GM23338 (cell line): ENCODE data around the gene HMCES. TPM values are rescaled to one million over a fixed set of nuclear protein-coding genes. Genes with fewer than 3 reads are reported as not detected.

ENCODE experiments used
- ATAC-seq: fragments of 200-7000 bp; cut with Tn5 transposase; 3 replicates; pipeline ENCODE4 v1.9.1; 2020
- DNase-seq: peaks from one replicate; pipeline ENCODE4 v3.0.0-alpha.2; 2015; ENCODE audit warnings: low spot score
- H2AFZ ChIP-seq: fragments of 200-600 bp; sonication (generic); 2 replicates; pipeline ENCODE4 v1.8.0; 2016; ENCODE audit warnings: antibody characterized with exemption, mild to moderate bottlenecking, moderate library complexity
- H3F3A ChIP-seq: fragments of 200-600 bp; sonication (generic); replicated peaks from 2 replicates; pipeline ENCODE4 v1.8.0; 2017; ENCODE audit warnings: antibody characterized with exemption, mixed run types, low read depth
- H3K27ac ChIP-seq: fragments of 200-600 bp; sonication (generic); 2 replicates; pipeline ENCODE4 v1.6.1; 2016; ENCODE audit warnings: low read depth
- H3K27me3 ChIP-seq: fragments of 200-600 bp; sonication (generic); 2 replicates; pipeline ENCODE4 v1.8.0; 2016; ENCODE audit warnings: mild to moderate bottlenecking, mixed run types, moderate library complexity; ENCODE audit not compliant: insufficient read depth
- H3K36me3 ChIP-seq: fragments of 200-600 bp; sonication (generic); 2 replicates; pipeline ENCODE4 v1.8.0; 2016; ENCODE audit warnings: mild to moderate bottlenecking; ENCODE audit not compliant: insufficient read depth
- H3K4me1 ChIP-seq: fragments of 200-600 bp; sonication (generic); 2 replicates; pipeline ENCODE4 v1.8.0; 2016; ENCODE audit warnings: mild to moderate bottlenecking, moderate library complexity; ENCODE audit not compliant: insufficient read depth
- H3K4me2 ChIP-seq: fragments of 200-600 bp; sonication (generic); 2 replicates; pipeline ENCODE4 v1.7.1; 2017; ENCODE audit warnings: mixed run types
- H3K4me3 ChIP-seq: fragments of 200-600 bp; sonication (generic); 2 replicates; pipeline ENCODE4 v1.6.1; 2016; ENCODE audit warnings: mixed run types
- H3K79me2 ChIP-seq: fragments of 200-600 bp; sonication (generic); replicated peaks from 2 replicates; pipeline ENCODE4 v1.8.0; 2017; ENCODE audit warnings: mild to moderate bottlenecking; ENCODE audit not compliant: insufficient read depth
- H3K9me2 ChIP-seq: fragments of 200-600 bp; sonication (generic); 2 replicates; pipeline ENCODE4 v1.8.0; 2017; ENCODE audit not compliant: insufficient read depth
- H4K20me1 ChIP-seq: fragments of 200-600 bp; sonication (generic); replicated peaks from 2 replicates; pipeline ENCODE4 v1.8.0; 2017; ENCODE audit warnings: mild to moderate bottlenecking; ENCODE audit not compliant: insufficient read depth
- H3K27ac Mint-ChIP-seq: 2 replicates; pipeline ENCODE4 v1.8.0; 2020; ENCODE audit warnings: inconsistent platforms, mild to moderate bottlenecking, moderate library complexity, mixed read lengths
- H3K27me3 Mint-ChIP-seq: 3 replicates; pipeline ENCODE4 v1.8.0; 2022; ENCODE audit warnings: low read depth, mild to moderate bottlenecking, moderate library complexity, mixed read lengths, inconsistent platforms; ENCODE audit not compliant: insufficient read depth, poor library complexity
- H3K36me3 Mint-ChIP-seq: 3 replicates; pipeline ENCODE4 v1.8.0; 2021; ENCODE audit warnings: low read depth, mild to moderate bottlenecking, inconsistent platforms, moderate library complexity, mixed read lengths
- H3K4me1 Mint-ChIP-seq: 3 replicates; pipeline ENCODE4 v1.8.0; 2020; ENCODE audit warnings: mild to moderate bottlenecking, inconsistent platforms, mixed read lengths
- H3K4me3 Mint-ChIP-seq: 3 replicates; pipeline ENCODE4 v1.8.0; 2021; ENCODE audit warnings: moderate library complexity, mild to moderate bottlenecking, inconsistent platforms, mixed read lengths
- H3K9me3 Mint-ChIP-seq: 3 replicates; pipeline ENCODE4 v1.8.0; 2020; ENCODE audit warnings: moderate library complexity, mild to moderate bottlenecking, inconsistent platforms, mixed read lengths
- CREB1 ChIP-seq: fragments of 250-450 bp; sonication (Bioruptor Pico); IDR thresholded peaks from 2 replicates; pipeline ENCODE4 v1.5.0; 2020; ENCODE audit warnings: low read depth, mild to moderate bottlenecking, moderate library complexity
- CTCF ChIP-seq, 2 experiments: fragments of 200-600 bp in 1 of 2; sonication (generic) in 1 of 2; conservative IDR thresholded peaks; 2 replicates each; pipeline versions ENCODE4 v1.5.1 to v1.6.1; 2016 to 2017; ENCODE audit warnings: antibody characterized with exemption in 2 of 2, low read depth in 2 of 2, mild to moderate bottlenecking in 2 of 2, moderate library complexity in 1 of 2
- EZH2 ChIP-seq: fragments of 200-600 bp; sonication (generic); IDR thresholded peaks from one replicate; pipeline ENCODE4 v1.8.0; 2017; ENCODE audit warnings: antibody characterized with exemption, mild to moderate bottlenecking, low read depth; ENCODE audit not compliant: unreplicated experiment
- EZH2phosphoT487 ChIP-seq: fragments of 200-600 bp; sonication (generic); IDR thresholded peaks from one replicate; pipeline ENCODE4 v1.8.1; 2018; ENCODE audit warnings: antibody characterized with exemption; ENCODE audit not compliant: unreplicated experiment
- JUNB ChIP-seq: IDR thresholded peaks from one replicate; pipeline ENCODE4 v1.6.1; 2016; ENCODE audit warnings: antibody characterized with exemption; ENCODE audit not compliant: unreplicated experiment
- NANOG ChIP-seq: IDR thresholded peaks from 2 replicates; pipeline ENCODE4 v1.6.1; 2016; ENCODE audit warnings: antibody characterized with exemption, borderline replicate concordance
- POLR2AphosphoS5 ChIP-seq: IDR thresholded peaks from 2 replicates; pipeline ENCODE4 v1.6.1; 2016; ENCODE audit warnings: antibody characterized with exemption, low read depth
- REST ChIP-seq: IDR thresholded peaks from one replicate; pipeline ENCODE4 v1.6.1; 2018; ENCODE audit warnings: antibody characterized with exemption; ENCODE audit not compliant: unreplicated experiment
- STAT1 ChIP-seq: IDR thresholded peaks from one replicate; pipeline ENCODE4 v1.6.1; 2016; ENCODE audit warnings: antibody characterized with exemption; ENCODE audit not compliant: unreplicated experiment
- ZNF331 ChIP-seq: fragments of 250-450 bp; sonication (Bioruptor Pico); IDR thresholded peaks from 2 replicates; pipeline ENCODE4 v1.5.0; 2020; ENCODE audit warnings: low read depth, mild to moderate bottlenecking, moderate library complexity
- polyA plus RNA-seq: library from polyadenylated mRNA; unstranded; fragments of >200 nt; fragmentation: Nextera tagmentation; extraction: Ambion mirVana; gene quantifications from 2 replicates; pipeline ENCODE4 v1.2.1, GENCODE V29; 2016
- total RNA-seq: library from RNA; depleted of rRNA; stranded (reverse); fragments of >200 nt; shearing (Covaris generic); gene quantifications from 2 replicates; pipeline ENCODE4 v1.2.3, GENCODE V29; 2014

The HMCES gene
- total and polyA plus RNA-seq, 2 experiments from 2014 or later, result 36.5 to 44.5 TPM

- TF ChIP-seq REST (no peak), ZNF331 (CRISPR knock-in tag) (no peak), EZH2 (no peak), JUNB (no peak)
Measured at GRCh38 chr3:129311054-129311902, 32.6 kb downstream of the HMCES start (continued).

- Histone ChIP-seq H3K27me3 (no peaks in the 10 kb centered on the region), H4K20me1 (no peaks in the 10 kb centered on the region), H3K4me3 (no peak overlapping the region), H3F3A (no peaks in the 10 kb centered on the region), H3K27ac (no peak overlapping the region), H3K36me3 (no peaks in the 10 kb centered on the region), H3K79me2 (peaks cover 5% of the 10 kb centered on the region), H3K4me2 (no peak overlapping the region), H3K9me2 (no peaks in the 10 kb centered on the region), H2AFZ (no peak overlapping the region), H3K4me1 (peaks cover 7% of the 10 kb centered on the region)
- H3K27me3 Mint-ChIP-seq, result peaks cover 19% of the 10 kb centered on the region
- no peak for ATAC-seq
- H3K27ac Mint-ChIP-seq, result no peak overlapping the region
- H3K4me3 Mint-ChIP-seq, result no peak overlapping the region
- DNase-seq, result no peak
- peaks cover 8% of the 10 kb centered on the region for H3K4me1 Mint-ChIP-seq
- TF ChIP-seq POLR2AphosphoS5, result no peak
- no peak for TF ChIP-seq STAT1
- TF ChIP-seq CREB1, result no peak
- no peak for TF ChIP-seq REST
- no peak for TF ChIP-seq CTCF (conservative IDR thresholded peaks at IDR 0.05; ENCODE audit: low read depth in 2 of 2)
- no peak for TF ChIP-seq EZH2
- TF ChIP-seq EZH2phosphoT487, result no peak
- no peak for TF ChIP-seq JUNB
- no peak for TF ChIP-seq NANOG
- H3K36me3 Mint-ChIP-seq, result no peaks in the 10 kb centered on the region; the same call in 2 of the 3 replicates
- H3K9me3 Mint-ChIP-seq, result no peaks in the 10 kb centered on the region; the same call in 2 of the 3 replicates
Measured at GRCh38 chr3:129312021-129312639, 33.5 kb downstream of the HMCES start.
